HG03342 (cell line): ENCODE results near the gene MBNL1.

Source experiments
- ATAC-seq: cut with Tn5 transposase; IDR thresholded peaks from one replicate; pipeline ENCODE4 v1.9.1; 2021; ENCODE audit warnings: mild to moderate bottlenecking, moderate library complexity; ENCODE audit not compliant: unreplicated experiment

MBNL1 gene

DNA sequence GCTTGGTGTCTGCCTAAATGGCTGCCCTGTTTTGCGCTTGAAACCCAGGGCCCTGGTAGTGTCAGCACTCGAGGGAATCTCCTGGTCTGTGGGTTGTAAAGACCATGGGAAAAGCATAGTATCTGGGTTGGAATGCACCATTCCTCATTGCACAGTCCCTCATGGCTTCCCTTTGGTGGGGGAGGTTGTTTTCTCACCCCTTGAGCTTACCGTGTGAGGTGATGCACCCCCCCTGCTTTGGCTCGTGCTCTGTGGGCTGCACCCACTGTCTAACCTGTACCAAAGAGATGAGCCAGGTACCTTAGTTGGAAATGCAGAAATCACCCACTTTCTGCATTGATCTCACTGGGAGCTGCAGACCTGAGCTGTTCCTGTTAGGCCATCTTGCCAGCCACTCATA, 104.7 kb downstream of the MBNL1 start:
- no peak for ATAC-seq

DNA sequence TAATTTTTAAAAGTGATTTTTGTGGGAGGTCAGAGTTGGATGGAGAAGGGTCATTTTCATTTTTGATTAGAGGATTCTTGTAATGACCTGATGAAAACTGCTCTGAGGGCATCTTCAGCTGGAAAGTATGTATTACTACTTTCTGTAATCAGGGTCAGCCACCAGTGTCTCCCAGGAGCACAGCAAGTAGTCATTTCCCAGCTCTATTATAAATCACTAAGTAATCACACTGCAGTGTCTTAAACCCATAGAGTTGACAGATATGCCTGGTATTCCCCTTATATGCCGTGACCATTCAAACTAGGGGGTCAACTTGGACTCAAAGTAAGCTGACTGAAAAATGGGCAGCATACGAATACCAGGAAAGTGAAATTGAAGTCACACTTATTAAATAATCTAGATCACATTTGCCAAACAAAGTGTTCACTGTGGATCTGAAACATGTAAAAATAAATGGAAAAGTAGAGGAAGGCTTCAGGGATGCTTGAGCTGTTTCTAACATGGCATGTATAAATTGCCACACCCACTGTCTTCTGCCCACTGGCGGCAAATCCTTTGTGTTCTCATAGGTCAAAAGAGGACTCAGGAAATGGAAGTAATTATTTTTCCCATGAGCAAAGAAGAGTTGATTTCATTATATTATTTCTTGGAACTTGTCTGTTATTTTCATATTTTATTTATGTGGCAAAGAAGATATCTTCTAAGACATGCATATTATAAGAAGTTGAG, 105.7 kb downstream of the MBNL1 start:
- no peak for ATAC-seq

DNA sequence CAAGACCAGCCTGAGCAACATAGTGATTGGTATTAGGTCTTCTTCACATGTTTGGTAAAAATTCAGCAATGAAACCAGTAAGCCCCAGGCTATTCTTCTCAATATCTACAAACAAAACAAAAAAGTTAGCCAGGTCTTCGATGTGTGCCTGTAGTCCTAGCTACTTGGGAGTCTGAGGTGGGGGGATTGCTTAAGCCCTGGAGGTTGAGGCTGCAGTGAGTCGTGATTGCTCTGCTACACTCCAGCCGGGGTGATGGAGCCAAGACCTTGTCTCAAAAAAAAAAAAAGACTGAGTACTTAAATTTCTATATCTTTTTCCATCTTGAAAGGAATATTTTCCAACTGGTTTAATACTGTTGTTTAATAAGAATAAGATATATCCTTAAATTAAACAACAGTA, 106.8 kb downstream of the MBNL1 start:
- no peak for ATAC-seq

- peak; percentile 78 for ATAC-seq
Measured at GRCh38 chr3:152376351-152377183, 107.8 kb downstream of the MBNL1 start.

GRCh38 chr3:152377184-152377570, 108.4 kb downstream of the MBNL1 start:
- ATAC-seq = peak; percentile 33

- no peak for ATAC-seq
Measured at GRCh38 chr3:152379415-152380042, 110.8 kb downstream of the MBNL1 start.

DNA sequence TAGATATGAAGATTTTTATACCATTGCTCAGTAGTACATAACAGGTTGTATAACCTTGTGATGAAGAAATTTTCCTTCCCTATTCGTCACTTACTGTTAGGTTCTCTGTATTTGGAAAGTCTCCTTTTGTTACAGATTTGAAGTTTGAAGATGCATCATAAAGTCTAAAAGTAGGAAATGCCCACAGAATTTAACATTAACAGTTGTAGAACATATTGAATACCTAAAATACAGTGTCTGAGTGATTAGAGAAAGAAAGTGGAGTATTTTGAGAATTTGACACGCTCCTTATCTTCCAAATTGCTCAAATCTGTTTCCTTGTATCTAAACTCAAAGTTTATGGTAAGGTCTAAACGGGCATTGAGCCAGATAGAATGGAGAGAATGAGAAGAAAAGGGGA, 111.3 kb downstream of the MBNL1 start:
- no peak for ATAC-seq

DNA sequence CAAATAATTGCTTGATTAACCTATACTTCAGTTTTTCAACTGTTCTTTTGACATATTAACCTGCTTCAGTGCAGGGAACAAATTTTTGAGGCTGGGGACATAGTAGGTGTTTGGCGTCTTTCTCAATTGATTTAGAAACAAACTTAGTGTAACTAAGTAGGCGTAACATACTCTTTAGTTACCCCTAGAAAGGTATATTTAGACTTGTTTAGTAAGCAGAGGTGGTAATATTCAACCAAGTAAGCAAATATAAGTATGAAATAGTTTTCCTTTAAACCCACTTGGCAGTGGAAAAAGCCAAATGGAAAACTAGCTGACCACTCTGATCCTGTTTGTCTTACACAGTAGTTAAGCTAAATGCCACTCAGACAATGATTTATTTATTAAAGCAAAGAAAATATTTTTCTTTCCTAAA, 113.2 kb downstream of the MBNL1 start:
- ATAC-seq = peak; percentile 39

- ATAC-seq = peak; percentile 51
Measured at GRCh38 chr3:152382312-152383135, 113.8 kb downstream of the MBNL1 start.

GRCh38 chr3:152383136-152383606, 114.4 kb downstream of the MBNL1 start:
- no peak for ATAC-seq

DNA sequence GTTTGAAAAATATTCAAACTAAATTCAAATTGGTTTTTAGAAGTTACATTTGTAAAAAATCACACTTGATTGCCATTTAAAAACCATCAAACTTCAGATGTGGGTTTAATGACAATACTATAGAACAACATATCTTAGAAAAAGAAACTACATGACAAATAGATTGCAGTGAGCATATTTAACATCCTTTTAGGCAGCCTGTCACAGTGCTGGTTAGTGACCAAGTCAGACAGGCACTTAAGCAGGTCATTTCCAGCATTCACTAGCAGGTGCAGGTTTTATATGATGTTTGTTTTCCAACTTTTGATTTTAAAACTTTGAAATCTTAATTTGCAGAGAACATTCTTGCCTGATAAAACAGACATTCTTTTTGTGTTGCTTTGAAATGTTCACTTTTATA, 115.7 kb downstream of the MBNL1 start:
- ATAC-seq = no peak

GRCh38 chr3:152385761-152386160, 117.0 kb downstream of the MBNL1 start:
- no peak for ATAC-seq

DNA sequence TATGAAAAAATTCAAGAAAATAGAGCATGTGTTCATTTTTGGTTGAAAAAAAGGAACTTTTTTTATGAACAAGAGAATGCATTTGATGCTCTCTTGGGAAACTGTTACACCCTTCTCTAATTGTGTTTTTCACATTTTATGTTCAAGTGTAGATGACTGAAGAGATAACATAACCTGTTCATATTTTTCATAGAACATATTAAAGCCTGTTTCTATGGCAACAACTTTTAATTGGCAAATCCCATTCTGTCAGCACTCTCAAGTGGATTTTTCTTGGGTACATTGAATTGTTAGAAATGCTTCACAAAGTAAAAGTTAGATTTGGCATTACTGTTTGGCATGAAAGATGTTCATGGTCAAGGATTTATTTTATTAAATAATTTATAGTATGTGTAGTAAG, 117.5 kb downstream of the MBNL1 start:
- ATAC-seq = no peak

GRCh38 chr3:152388631-152389030, 119.9 kb downstream of the MBNL1 start:
- ATAC-seq = no peak

GRCh38 chr3:152389316-152389934, 120.7 kb downstream of the MBNL1 start:
- ATAC-seq = no peak

- no peak for ATAC-seq
Measured at GRCh38 chr3:152390647-152391046, 121.9 kb downstream of the MBNL1 start.

GRCh38 chr3:152391671-152392070, 122.9 kb downstream of the MBNL1 start:
- ATAC-seq = no peak

GRCh38 chr3:152392272-152392880, 123.6 kb downstream of the MBNL1 start:
- no peak for ATAC-seq

- no peak for ATAC-seq
Measured at GRCh38 chr3:152394246-152394645, 125.5 kb downstream of the MBNL1 start.

- ATAC-seq = no peak
Measured at GRCh38 chr3:152395764-152396163, 127.0 kb downstream of the MBNL1 start.
